ENCODE measurements around the gene MRPL10. TPM values are rescaled to one million over a fixed set of nuclear protein-coding genes. Genes with fewer than 3 reads are reported as not detected.

The MRPL10 gene
- polyA plus RNA-seq, 2 of the 4 experiments (the other 2 are of a cell fraction): 62.8 to 97.7 TPM

DNA sequence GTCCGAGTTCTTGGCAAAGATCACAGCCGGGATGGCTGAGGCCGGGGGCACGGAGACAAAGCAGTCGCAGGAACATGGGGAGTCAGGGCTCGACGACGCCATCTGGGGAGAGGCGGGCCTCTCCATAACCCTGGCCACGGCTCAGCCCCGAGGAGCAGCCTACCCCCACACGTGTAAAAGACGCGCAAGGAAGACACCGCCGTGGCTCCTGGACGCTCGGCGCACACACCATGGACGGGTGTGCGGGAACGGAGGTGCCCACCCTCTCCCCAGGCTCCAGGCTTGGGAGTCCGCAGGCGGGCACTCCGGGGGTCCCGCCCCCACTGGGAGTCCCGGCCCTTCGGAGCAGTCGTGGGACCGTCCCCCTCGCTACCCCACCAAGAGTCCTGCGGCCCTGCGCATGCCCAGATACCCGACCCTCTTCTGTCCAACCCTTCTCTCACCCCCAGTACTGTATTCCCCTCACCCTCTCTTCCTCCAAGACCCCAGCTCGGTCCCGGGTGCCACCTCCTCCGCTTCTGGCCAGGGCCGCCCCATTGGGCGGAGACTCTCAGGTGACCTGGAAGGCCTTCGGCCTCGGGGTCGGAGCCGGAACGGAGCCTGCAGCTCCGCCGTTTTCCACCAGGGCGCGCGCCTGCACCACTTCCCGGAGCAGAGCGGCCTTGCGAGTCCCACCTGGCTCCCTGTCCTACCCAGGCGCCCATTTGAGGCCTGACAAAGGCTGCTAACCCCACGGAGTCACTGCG is 9.6 kb upstream of the MRPL10 start, which contains the start of gene SCRN2 (continued):
- peak; percentile 22; the same call in 1 of the 2 replicates for TF ChIP-seq MAX (IDR thresholded peaks at IDR 0.05)
- TF ChIP-seq CHD4 (IDR thresholded peaks at IDR 0.05; ENCODE audit: borderline replicate concordance): no peak
- TF ChIP-seq, protein P1, sequence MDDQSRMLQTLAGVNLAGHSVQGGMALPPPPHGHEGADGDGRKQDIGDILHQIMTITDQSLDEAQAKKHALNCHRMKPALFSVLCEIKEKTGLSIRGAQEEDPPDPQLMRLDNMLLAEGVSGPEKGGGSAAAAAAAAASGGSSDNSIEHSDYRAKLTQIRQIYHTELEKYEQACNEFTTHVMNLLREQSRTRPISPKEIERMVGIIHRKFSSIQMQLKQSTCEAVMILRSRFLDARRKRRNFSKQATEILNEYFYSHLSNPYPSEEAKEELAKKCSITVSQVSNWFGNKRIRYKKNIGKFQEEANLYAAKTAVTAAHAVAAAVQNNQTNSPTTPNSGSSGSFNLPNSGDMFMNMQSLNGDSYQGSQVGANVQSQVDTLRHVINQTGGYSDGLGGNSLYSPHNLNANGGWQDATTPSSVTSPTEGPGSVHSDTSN (IDR thresholded peaks at IDR 0.05): no peak
- peak; percentile 47; the same call in 1 of the 2 replicates for TF ChIP-seq PHF8 (IDR thresholded peaks at IDR 0.05; ENCODE audit: borderline replicate concordance, low read depth)
- TF ChIP-seq KDM5A (IDR thresholded peaks at IDR 0.05): peak; percentile 85
- peak; percentile 26; the same call in 1 of the 2 replicates for TF ChIP-seq E2F6 (IDR thresholded peaks at IDR 0.05; ENCODE audit: borderline replicate concordance, low read depth)
- TF ChIP-seq FOSL2 (IDR thresholded peaks at IDR 0.05): no peak
- TF ChIP-seq FOSL2 (CRISPR knock-in tag; IDR thresholded peaks at IDR 0.05): no peak
- TF ChIP-seq, protein P2, sequence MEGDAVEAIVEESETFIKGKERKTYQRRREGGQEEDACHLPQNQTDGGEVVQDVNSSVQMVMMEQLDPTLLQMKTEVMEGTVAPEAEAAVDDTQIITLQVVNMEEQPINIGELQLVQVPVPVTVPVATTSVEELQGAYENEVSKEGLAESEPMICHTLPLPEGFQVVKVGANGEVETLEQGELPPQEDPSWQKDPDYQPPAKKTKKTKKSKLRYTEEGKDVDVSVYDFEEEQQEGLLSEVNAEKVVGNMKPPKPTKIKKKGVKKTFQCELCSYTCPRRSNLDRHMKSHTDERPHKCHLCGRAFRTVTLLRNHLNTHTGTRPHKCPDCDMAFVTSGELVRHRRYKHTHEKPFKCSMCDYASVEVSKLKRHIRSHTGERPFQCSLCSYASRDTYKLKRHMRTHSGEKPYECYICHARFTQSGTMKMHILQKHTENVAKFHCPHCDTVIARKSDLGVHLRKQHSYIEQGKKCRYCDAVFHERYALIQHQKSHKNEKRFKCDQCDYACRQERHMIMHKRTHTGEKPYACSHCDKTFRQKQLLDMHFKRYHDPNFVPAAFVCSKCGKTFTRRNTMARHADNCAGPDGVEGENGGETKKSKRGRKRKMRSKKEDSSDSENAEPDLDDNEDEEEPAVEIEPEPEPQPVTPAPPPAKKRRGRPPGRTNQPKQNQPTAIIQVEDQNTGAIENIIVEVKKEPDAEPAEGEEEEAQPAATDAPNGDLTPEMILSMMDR (IDR thresholded peaks at IDR 0.05): peak; percentile 98

GRCh38 chr17:47840001-47840741 is 8.8 kb upstream of the MRPL10 start:
- Histone ChIP-seq H3K27ac (peak overlapping the region; percentile 90 to 92), H3K4me1 (peaks cover 25% of the 10 kb centered on the region), H3K4me2 (peak overlapping the region; percentile 99), H3K4me3 (peak overlapping the region; percentile 85), H3K9me3 (no peaks in the 10 kb centered on the region)
- FAIRE-seq: no peak
- ATAC-seq: no peak
- WGBS (ENCODE audit: missing lambda C conversion rate): 54% methylated on average over 17 of the region's 17 CpGs
- ChIA-PET CTCF (interaction anchor here (0.6 to 36.3 kb wide), 22 partner anchors 11 to 222 kb away, joined by 3 to 1860 read pairs (median 16); partner anchors contain the start of genes CDK5RAP3, LRRC46, MRPL10 and OSBPL7), POLR2A (interaction anchor here (0.5 to 2.6 kb wide), 4 partner anchors 9 to 292 kb away, joined by 3 to 35 read pairs (median 15); partner anchors contain the start of genes LRRC46, MRPL10 and SP2)
- TF ChIP-seq, protein P3, sequence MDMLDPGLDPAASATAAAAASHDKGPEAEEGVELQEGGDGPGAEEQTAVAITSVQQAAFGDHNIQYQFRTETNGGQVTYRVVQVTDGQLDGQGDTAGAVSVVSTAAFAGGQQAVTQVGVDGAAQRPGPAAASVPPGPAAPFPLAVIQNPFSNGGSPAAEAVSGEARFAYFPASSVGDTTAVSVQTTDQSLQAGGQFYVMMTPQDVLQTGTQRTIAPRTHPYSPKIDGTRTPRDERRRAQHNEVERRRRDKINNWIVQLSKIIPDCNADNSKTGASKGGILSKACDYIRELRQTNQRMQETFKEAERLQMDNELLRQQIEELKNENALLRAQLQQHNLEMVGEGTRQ (IDR thresholded peaks at IDR 0.05): no peak
- TF ChIP-seq HDAC2 (IDR thresholded peaks at IDR 0.05) (0 out of 2 replicates have a peak, but pooled peaks have one; percentile 39), E2F6 (IDR thresholded peaks at IDR 0.05; ENCODE audit: borderline replicate concordance, low read depth) (no peak), GATA3 (IDR thresholded peaks at IDR 0.05; ENCODE audit: borderline replicate concordance) (0 out of 2 replicates have a peak, but pooled peaks have one; percentile 9), KDM1A (IDR thresholded peaks at IDR 0.05; ENCODE audit: low read depth) (peak; percentile 81; the same call in 1 of the 2 replicates)
- DNase-seq (ENCODE audit: low read depth in 1 of 2, low spot score in 1 of 2): no peak

- Histone ChIP-seq H3K9me3 (no peaks in the 10 kb centered on the region), H3K4me3 (no peak overlapping the region), H3K27ac (no peak overlapping the region), H3K4me2 (no peak overlapping the region), H3K4me1 (peaks cover 22% of the 10 kb centered on the region)
- WGBS (ENCODE audit: missing lambda C conversion rate): 88% methylated on average over 5 of the region's 5 CpGs
- ChIA-PET POLR2A (interaction anchor here (2.6 kb wide), 1 partner anchor 56 kb away, joined by 20 read pairs; the partner anchor contains the start of gene SP2), CTCF (interaction anchor here (2.1 to 36.3 kb wide), 9 partner anchors 5 to 179 kb away, joined by 10 to 1860 read pairs (median 83); partner anchors contain the start of genes CDK5RAP3, LRRC46, MRPL10 and SP2)
- no peak for FAIRE-seq
- no peak for DNase-seq (ENCODE audit: low read depth in 1 of 2, low spot score in 1 of 2)
- no peak for TF ChIP-seq FOSL2 (IDR thresholded peaks at IDR 0.05)
- TF ChIP-seq FOSL2 (CRISPR knock-in tag; IDR thresholded peaks at IDR 0.05): no peak
- peak; percentile 65 for TF ChIP-seq ZFP36 (IDR thresholded peaks at IDR 0.05; ENCODE audit: borderline replicate concordance, partially characterized antibody)
- no peak for ATAC-seq
Measured at GRCh38 chr17:47839071-47839470, 7.7 kb upstream of the MRPL10 start.
